GM19240 (cell line): ENCODE results near the gene BRME1.
A peak's percentile ranks its signal among the peaks of the same experiment; 100 is the strongest.

Experiments
- DNase-seq: peaks from one replicate; pipeline ENCODE4 v3.0.0; 2011; ENCODE audit warnings: low spot score; ENCODE audit not compliant: insufficient read length

The BRME1 gene

GRCh38 chr19:13888281-13888680 lies 17.6 kb downstream of the BRME1 start:
- no peak for DNase-seq

DNA sequence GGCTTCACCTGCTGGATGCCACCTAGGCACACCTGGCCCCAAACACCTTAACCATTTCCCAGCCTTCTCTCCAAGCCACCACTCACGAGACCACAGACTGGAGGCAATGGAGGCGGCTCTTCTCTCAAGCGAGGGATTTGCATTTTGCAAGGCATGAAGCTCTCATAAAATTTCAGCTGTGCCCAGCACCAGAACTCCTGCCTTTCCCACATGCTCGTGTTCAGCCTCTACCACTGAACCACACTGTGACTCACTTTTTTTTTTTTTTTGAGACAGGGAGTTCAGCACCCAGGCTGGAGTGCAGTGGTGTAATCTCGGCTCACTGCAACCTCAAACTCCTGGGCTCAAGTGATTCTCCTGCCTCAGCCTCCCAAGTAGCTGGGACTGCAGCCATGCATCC lies 18.4 kb downstream of the BRME1 start:
- no peak for DNase-seq

DNA sequence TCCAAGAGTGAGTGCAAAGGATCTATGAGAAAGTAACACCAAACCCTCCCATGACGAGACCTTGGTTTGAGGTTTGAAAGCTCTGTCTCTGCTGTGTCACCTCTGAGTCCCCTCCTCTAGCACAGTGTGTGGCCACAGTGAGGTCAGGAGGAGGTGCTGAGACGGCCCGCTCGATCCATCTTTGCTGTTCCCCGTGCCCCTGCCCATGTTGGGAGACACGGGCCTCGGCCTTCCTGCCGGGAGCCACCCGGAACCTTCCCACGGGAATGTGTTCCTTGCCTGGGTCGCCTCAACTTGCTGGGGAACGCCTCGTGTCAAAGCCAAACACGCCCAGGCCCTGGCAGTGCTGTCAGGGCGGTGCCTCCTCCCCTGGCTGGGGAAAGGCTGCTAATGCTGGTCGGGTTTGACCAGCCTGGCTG lies 18.9 kb downstream of the BRME1 start:
- DNase-seq, result no peak

- no peak for DNase-seq
These were observed 20.0 kb downstream of the BRME1 start for GRCh38 chr19:13885826-13886365.

DNA sequence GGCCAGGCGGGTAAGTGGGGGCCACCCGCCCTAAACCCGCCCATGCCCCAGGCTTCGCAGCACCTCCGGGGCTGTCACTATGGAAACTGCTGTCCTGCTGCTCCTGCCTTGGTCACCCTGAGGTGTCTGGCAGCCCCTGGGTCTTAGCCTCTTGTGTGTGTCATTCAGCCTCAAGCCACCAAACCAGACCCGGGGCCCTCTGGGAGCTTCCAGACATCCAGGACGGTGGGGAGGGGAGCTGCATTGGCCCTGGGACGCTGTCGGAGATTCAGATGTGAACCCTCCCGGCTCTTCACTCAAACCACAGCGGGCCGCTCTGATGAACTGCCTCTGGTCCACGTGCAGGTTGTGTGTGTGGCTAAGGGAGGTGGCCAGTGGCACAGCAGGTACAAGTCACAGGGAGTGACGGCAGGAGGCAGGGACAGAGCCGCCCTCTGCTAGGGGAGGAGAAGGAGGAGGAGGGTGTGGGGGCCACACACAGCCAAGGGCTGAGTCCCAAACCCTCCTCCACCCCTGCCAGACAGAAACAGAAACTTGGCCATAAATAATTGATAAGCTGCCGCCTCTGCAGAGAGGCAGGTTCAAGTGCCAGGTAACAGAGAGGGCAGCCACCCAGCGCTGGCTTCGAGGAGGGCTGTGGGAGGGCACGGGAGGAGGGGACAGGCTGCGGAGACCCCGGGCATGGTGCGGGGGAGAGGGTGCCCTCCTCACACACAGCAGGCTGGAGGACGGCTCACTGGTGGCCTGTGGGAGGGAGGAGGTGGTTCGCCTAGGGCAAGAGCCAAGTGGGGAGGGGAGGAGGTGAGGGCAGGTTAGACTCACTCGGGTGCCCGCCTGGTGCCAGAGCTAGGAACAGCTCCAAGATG lies 21.0 kb downstream of the BRME1 start:
- no peak for DNase-seq

- DNase-seq, result no peak
These were observed 22.3 kb downstream of the BRME1 start for GRCh38 chr19:13883516-13884064.

DNA sequence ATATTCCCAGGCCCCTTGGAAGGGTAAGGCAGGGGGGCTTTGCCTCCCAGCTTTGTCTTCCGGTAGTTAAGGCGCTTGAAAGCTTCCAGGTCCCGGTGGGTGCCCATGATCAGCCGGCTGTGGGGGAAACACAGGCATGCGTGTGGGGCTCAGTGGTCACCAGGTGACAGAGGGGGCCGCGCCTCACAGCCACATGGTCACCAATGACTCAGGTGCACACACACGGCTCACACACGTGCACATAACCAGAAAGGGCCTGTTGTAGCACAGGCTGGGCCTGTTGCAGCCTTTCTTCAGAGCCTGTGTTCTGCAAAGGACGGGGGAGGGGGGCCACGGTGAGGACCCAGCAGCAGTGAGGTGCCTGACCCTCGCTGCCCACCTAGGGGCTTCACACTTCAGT lies 23.1 kb downstream of the BRME1 start:
- no peak for DNase-seq

DNA sequence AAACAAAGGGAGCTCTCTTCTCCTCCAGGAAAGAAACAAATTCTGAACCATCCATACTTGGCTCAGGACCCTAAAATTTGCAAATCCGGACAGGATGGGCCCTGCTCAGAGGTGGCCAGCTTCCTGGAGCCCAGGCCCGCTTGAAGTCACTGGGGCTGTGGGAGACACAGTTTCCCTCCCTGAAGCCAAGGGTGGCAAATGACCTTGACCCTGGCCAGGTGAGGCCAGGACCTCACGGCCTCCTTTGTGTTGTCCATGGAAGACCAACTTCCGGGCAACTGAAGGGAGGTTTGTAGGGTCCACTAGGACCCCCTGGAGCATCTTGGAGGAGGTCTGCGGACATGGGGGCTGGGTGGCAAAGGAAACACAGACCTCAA lies 23.5 kb downstream of the BRME1 start:
- no peak for DNase-seq

DNA sequence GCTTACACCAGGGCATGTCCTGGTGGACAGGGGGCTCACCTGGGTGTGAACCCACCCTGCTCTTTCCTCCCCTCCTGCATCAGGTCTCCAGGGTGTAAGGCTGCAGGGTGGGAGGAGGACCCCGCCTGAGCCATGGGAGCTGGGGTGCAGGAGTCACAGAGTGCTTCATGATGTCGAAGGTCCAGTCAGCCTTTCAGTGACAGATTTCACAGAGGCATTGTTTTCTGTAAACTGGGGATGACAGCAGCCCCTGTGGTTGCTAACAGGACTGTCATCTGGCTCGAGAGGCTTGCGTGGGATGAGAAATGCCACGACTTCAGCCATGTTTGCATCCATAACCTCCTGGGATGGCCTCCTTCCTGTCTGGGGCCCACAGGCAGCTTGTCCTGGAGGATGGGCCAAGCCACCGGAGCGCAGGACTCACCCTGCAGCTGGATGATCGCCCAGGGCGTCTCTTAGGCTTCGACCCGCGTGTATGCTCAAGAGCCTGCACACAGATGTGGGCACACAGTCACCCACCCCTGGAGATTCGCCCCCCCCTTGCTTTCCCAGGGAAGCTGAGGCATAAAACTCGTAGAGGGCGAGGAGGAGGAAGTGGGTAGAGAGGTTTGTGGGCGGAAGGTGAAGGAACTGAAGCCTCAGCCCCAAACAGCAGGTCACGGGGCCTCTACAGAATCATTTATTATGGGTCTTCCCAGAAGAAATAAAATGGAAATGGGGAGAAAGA lies 24.1 kb downstream of the BRME1 start:
- no peak for DNase-seq

GRCh38 chr19:13881251-13881691 lies 24.6 kb downstream of the BRME1 start:
- DNase-seq, result no peak

DNA sequence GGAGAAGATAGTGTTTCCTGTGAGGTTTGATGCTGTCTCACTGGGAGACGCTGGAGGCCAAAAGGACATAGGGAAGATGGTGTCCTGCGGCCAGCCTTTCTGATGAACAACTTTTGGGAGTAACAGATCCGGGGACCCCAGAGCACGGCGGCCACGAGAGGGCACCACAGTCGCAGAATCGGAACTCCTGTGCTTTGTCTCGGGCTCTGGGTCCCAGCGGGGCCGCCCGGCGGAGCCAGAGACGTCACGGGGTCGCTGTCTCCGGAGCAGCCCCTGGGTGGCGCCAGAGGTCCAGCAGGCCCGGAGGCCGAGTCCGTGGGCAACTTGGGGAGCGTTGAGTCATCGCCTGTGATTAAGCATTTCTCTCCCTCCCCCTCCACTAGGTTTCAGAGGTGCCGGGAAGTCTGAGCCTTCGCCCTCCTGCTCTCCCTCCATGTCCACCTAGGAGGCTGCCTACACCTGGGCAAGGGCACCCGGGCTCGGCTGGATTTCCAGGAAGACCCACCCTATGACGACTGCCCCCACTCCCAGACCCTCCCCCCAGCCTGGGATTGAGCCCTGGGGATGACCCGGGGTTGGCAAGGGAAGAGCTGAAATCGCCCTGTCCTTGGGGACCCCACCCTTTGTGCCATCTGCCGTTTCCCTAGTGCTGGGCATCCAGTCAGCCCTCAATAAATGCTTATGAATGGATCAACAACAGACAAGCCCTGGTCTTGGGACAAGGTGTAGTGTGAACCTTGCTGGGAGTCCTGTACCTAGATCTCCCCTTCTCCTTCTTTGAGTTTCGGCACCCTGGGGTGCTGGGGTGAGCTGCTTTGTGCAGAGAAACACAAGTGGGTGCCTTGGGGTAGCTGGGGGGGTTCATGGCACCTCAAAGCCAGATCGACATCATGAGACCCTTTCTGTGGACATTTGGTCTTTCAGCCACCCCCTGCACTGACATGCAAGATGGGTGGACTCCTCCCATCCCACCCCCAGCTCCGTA lies 25.6 kb downstream of the BRME1 start:
- DNase-seq, result peak; percentile 99

- DNase-seq, result no peak
These were observed 28.6 kb downstream of the BRME1 start for GRCh38 chr19:13877303-13877702.

GRCh38 chr19:13876834-13877233 lies 29.1 kb downstream of the BRME1 start, which contains the start of gene NANOS3:
Gene NANOS3 (plus strand): TSS chr19:13877134. CDS start chr19:13877249, 115 bp downstream.
- no peak for DNase-seq

DNA sequence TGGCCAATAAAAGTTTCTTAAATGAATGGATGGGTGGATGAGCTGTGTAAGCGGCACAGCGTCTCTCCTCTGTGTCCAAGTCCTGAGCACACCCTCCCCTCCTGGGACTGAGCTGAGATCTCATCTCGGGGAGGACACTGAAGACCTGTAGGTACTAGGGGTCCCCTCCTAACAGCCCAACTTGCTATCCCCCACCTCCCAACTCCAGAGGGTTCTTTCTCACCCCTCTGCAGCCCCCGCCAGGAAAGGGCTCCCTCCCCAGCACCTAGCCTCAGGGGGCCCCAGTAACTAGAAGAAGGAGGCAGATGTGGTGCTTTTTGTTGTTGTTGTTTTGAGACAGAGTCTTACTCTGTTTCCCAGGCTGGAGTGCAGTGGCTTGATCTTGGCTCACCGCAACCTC lies 30.1 kb downstream of the BRME1 start:
- no peak for DNase-seq

DNA sequence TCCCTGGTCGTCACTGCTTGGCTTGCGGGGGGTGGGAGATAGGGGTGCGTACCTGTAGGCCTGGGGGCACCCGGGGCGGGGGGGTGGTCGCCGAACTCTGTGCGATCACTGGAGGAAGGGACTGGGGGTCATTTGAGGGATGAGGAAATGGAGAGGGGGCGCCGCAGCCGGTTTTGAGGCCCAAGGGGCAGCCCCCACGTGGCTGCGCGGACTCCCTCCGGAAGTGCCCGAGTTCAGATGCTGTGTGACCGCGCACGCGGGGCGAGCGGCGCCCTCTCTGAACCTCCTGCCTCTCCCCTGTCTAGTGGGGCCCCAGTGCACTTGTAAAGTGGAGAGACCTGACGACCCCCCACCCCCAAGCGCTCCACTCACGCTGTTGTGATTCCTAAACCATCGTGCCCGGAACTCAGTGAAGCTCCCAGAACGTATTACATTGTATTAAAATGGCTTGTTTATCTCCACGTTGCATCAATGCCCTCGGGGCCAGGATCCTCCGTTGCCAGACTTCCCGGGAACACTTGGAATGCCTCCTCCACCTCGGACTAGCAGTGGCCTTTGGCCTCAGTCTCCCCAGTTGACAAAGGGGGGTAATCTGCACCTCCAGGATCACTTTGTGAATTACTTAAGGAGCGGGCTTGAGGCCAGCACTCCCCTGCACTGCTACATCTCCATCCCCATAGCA lies 31.9 kb downstream of the BRME1 start:
- no peak for DNase-seq

DNA sequence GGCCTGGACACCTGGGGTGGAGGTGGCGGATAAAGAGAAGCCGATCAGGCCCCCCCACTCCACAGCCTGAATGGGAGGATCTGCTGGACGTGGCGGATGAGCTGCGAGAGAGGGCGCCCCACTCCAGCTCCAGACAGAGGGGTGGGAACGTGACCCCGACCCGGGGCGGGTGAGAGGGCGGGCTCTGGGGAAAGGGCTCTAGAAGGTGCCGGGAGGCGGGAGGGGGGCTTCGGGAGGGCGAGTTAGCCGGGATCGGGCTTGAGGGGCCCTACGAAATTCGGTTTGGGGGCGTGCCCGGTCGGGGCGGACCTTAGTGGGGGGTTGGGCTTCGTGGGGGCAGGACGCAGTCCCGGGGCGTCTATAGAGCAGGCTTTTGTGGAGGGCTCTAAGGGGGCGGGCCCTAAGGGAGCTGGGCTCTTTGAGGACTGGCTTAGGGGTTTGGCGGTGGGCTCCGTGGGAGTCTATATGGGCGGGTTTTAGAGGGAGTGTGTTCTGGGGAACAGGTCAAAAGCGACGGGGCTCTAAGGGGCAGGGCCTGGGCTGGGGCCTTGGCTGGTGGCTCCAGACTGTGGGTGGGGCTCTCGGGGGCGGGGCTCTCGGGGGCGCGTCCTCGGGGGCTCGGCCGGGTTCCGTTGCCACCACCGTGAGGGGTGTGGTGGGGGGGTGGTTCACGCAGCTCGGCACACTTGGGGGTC lies 33.1 kb downstream of the BRME1 start:
- no peak for DNase-seq

DNA sequence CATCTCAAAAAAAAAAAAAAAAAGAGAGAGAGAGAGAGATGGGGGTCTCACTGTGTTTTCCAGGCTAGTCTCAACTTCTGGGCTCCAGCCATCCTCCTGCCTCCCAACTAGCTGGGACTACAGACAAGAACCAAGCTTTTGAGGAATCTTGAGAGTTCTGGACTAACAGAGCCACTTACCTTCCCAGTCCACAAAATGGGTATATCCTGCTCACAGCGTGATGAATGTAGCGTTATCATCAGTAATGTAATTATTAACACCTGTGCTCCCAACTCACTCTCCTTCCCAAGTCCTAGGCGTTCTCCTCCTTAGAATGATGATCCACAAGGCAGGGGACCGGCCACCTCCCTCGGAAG lies 33.6 kb downstream of the BRME1 start:
- DNase-seq, result no peak

GRCh38 chr19:13870873-13871272 lies 35.0 kb downstream of the BRME1 start:
- DNase-seq, result no peak

GRCh38 chr19:13869281-13869680 lies 36.6 kb downstream of the BRME1 start:
- DNase-seq, result no peak

DNA sequence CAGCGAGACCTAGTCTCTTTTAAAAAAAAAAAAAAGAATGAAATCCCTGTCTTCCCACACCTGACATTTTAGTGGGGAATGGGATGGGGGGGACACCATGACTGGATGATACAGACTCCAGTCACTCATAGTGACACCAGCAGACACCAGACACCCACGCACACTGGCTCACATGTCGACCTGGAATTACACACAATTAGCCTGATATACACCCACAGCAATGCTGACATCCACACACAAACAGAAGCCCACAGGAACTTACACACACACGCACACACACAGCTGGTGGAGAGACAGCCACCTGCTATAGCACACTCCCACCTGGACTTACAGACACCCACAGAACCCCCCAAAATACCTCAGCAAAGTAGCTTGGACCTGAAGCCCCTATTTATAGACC lies 37.3 kb downstream of the BRME1 start:
- DNase-seq, result no peak
